Stimulated activated CD8-positive, alpha-beta memory T cell treated with anti-CD3 and anti-CD28 coated beads, Interleukin-2, amount 100 ng/mL, for 48 hours (primary cell): ENCODE results near the gene PLEKHA5.
"Not testable (repeated sequence)": the region's sequence is repeated elsewhere in the genome, so short reads cannot be mapped to it uniquely, and the experiment has no call there.

Source experiments
- DNase-seq, 2 donors: peaks; one replicate each; pipeline ENCODE4 v3.0.0-alpha.2; 2020; ENCODE audit warnings: low read depth in 2 of 2

PLEKHA5 gene

DNA sequence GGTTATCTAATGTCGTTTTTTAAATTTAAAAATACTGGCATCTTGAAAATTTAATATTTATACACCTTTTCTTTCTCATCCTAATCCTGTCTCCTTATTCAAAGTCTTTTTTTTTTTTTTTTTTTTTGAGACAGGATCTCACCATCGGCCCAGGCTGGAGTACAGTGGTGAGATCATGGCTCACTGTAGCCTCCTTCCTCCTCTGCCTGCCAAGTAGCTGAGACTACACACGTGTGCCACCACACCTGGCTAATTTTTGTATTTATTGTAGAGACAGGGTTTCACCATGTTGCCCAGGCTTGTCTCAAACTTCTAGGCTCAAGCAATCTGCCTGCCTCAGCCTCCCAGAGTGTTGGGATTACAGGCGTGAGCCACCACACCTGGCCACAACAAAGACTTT is 221.3 kb downstream of the PLEKHA5 start:
- not testable (repeated sequence) for DNase-seq

DNA sequence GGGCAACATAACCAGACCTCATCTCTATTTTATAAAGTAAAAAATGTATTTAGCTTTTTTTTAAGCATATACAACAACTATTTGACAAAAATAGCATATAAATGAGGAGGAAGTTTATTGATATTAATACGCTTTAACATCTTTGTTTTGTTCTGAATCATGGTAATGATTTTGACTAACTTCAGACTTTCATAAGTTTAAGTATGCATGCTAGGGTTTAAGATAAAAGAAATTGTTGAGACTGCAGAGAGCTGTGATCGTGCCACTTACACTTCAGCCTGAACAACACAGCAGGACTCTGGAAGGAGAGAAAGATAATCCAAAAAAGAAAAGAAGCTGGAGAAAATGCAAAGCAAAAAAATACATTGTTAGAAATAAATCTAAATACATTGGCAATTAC is 221.8 kb downstream of the PLEKHA5 start:
- no peak for DNase-seq

DNA sequence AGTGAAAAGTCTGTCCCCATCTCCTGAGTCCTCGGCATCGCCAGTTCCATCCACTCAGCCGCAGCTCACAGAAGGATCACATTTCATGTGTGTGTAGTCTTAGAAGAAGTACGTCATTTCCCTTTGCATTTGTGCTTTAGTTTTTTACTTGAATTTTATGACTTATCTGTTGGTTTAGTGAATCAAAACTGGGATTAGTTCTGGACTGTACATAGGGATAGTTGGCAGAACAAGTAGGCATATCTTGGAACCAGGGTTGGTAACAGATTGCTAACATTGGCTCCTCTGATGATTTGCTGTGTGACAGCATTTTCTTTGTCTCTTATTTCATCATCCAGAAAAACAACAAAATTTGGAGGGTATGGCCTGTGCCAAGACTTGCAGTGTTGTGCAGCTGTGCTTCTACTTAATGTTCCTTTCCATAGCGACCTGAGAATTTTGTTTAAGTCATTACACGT is 240.2 kb downstream of the PLEKHA5 start:
- DNase-seq: no peak

DNA sequence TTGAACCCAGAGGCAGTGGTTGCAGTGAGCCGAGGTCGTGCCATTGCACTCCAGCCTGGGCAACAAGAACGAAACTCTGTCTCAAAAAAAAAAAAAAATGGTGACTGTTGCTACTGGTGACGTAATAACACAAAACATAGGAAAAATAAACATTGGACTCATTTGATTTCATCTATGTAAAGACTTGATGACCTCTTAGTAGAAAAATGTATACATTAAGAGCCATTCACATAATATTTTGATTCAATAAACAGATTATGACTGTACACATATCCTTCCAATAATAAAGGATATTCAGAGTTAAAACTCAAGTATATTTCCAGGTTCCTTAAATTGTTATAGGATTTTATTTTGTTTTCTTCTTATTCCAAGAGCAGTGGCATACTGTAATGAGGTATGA is 244.1 kb downstream of the PLEKHA5 start:
- no peak for DNase-seq

DNA sequence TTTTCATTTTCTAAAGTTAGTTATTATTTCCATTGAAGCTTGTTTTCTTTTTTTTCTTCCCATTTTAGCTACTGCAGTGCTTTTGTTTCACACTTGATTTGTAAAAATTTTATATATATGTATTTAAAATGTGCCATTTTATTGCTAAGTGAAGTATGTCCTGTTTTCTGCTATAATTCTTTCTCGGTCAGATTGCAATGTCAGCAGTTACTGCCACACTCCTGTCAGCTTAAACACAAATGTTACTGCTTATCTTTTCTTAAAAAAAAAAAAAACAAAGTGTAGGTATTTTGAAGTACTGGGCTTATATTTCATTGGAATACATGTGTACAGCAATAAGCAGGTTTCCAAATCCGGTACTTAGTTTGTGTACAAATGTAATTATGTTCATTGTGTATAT is 246.4 kb downstream of the PLEKHA5 start:
- no peak for DNase-seq

DNA sequence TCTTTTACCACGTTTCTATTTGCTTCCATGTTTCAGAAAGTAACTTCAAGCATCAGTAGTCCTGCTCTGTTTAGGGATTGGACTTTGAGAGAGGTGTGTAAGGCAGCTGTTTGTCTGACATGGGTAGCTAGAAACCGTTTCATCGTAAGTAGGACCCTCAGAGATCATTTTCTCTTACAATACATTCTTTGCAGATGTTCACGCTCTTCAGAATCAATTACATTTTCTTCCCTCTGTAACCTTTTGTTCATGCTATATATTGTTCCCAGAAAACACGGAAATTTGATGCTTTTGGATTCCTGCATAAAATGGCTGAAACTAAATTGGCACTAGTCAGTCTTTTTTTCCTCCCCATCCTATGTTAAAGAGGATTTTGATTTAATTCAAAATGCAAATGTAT is 247.2 kb downstream of the PLEKHA5 start:
- DNase-seq: no peak

DNA sequence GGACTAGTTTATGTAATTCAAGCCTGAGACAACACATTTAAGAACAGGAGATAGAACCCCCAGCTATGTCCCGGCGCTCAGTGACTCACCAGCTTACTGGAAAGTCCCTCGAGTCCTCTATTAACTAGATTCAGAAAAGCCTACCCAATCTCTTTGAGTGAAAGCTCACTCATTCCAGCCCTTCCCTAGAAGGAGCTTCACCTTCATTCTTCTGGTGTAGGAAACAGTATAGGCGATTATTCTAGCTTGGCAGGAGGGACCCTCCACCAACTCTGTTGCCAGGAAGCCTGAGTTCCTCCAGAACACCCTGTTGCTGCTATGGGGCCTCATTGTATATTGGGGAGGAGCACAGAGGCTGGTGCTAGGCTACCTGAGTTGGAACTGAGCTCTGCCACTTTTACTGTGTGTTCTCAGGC is 252.6 kb downstream of the PLEKHA5 start:
- DNase-seq: peak in 1 of 2 donors; percentile 38

DNA sequence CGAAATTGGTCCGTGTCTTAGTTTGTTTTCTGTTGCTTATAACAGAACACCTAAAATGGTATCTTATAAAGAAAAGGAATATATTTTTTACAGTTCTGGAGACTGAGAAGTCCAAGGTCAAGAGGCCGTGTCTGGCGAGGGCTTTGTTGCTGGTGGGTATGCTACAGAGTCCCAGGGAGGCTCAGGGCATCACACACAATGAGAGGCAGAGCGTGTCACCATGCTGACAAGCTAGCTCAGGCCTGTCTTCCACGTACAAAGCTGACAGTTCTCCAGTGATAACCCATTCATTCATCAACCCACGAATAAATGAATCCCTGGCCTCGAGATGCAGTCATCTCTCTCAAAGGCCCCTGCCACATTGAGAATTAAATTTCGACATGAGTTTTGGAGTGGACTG is 253.0 kb downstream of the PLEKHA5 start:
- no peak for DNase-seq

DNA sequence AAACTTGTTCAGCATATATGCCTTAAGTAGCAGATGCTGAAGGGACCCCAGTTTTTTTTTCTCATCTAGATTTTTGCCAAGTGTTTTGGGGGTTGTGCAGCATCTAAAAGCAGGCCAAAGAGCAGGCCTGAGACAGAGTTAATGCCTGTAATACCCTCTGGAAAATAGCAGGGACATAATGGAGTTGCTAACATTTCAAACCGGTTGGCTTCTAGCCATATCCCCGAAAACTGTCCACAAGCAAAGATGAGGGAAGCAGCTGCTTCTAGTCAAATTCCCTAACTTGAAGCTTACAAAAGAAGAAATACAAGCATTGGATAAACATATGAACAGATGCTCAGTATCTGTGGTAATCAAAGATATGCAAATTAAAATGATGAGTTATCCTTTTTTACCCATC is 257.6 kb downstream of the PLEKHA5 start:
- no peak for DNase-seq

DNA sequence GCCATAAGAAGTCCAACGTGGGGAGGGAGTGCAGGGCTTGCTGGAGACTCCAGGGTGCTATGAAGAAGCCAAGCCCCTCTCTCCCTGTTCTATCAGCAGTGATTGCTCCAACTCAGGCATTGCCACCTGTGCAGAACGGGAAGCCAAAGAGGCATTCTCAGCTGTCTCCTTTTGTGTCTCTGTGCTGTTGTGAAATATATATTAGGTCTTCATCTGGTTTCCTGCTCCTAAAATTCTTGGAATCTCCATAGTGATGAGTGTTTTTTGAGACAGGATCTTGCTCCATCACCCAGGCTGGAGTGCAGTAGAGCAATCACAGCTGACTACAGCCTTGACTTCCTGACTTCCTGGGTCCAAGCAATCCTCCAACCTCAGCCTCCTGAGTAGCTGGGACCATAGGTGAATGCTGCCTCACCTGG is 258.6 kb downstream of the PLEKHA5 start:
- no peak for DNase-seq

DNA sequence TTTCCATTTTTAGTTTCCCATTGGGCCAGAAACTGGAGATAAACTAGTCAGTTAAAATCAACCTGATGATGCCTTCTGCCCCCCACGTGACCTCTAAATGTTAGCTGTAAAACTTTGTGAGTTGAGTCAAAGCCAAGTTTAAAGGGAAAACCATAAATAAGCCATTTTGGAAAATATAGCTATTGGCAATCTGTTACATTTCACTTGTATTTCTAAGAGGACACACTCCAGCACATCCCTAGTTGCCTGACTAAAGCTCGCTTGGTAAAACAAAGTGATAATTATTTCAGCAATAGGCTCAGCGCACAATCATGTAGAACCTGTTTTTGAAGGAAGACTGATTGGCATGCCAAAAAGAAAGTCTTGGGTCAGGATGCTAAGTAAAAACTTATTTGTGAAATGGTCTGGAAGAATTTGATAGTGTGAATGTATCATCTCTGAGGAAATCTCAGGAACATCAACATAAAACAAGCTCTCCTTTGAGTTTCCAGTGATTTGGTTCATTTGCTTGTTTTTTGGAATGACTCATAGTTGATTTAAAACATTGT is 260.6 kb downstream of the PLEKHA5 start:
- DNase-seq: no peak

DNA sequence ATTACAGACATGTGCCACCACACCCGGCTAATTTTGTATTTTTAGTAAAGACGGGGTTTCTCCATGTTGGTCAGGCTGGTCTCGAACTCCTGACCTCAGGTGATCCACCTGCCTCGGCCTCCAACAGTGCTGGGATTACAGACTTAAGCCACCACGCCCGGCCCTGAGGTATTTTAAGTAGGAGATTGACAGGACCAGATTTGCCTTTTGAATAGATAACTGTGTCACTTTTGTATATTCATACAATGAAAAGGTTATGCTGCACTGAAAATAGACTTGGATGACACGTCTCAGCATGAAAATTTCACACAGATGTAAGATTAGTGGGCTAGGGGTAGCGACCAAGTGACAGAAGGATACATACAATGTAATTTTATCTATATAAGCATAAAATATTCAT is 263.1 kb downstream of the PLEKHA5 start:
- not testable (repeated sequence) for DNase-seq

DNA sequence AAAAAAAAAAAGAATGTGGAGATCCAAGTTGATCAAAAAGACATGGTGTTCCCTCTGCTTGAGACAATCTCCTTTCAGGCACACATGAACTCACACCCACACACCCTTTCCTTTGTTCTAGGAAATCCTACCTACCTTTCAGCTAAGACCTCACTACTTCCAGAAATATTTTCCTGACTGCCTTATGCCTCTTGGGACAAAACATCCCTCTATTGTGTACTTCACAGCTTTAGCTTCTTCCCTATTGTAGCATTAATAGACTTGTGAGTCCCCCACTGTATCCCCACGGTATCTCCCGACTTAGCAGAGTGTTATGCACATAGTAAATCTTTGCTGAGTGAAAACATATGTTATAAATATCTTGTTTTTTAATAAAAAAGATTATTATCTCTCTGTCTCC is 264.9 kb downstream of the PLEKHA5 start:
- no peak for DNase-seq

DNA sequence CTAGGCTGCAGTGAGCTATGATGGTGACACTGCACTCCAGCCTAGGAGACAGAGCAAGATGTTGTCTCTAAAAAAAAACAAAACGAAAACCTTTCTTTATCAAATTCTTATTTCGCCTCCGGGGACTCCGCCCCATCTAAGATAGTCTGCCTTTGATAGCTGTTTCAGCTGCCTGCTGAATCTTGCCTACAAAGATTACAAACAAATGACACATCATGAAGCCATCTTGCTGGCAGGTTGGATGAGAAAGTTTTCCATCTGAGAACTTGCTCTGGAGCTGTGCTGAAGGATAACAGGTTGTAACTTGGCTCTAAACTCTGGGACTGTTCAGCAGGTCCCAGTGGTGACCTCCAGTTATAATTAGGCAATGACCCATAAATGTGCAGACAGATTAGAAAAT is 268.0 kb downstream of the PLEKHA5 start:
- DNase-seq: no peak

DNA sequence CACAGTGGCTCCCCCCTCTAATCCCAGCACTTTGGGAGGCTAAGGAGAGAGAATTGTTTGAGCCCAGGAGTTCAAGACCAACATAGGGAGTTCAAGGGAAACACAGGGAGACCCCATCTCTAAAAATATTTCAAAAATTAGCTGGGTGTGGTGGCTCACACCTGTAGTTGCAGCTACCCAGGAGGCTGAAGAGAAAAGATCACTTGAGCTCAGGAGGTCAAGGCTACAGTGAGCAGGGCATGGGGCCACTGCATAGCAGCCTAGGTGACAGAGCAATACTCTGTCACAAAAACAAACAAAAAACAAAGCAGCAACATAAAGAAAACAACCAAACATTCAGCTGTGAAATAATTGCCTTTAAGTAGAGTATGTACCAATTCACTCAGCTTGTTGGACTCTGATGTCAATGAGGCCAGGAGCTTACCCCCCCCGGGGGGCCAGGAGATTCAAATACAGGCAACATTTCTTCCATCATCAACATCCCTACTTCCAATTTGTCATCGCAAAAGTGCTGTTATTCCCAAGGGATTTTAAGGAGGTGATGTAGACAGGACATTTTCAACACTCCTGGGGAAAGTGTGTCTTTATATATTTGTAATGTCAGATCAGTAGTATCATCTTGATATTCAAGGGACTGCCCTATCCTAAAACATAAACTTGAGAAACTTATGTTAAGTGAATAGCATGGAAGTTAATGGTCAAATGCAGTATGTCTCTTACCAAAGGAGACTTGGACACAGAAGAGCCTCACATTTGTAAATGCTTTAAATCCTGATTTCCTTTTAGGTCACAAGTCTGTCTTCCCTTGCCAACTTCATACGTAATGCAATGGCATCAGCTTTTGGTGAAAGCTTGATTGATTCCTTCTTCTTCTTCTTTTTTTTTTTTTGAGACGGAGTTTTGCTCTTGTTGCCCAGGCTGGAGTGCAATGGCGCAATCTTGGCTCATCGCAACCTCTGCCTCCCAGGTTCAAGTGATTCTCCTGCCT is 269.1 kb downstream of the PLEKHA5 start:
- no peak for DNase-seq

DNA sequence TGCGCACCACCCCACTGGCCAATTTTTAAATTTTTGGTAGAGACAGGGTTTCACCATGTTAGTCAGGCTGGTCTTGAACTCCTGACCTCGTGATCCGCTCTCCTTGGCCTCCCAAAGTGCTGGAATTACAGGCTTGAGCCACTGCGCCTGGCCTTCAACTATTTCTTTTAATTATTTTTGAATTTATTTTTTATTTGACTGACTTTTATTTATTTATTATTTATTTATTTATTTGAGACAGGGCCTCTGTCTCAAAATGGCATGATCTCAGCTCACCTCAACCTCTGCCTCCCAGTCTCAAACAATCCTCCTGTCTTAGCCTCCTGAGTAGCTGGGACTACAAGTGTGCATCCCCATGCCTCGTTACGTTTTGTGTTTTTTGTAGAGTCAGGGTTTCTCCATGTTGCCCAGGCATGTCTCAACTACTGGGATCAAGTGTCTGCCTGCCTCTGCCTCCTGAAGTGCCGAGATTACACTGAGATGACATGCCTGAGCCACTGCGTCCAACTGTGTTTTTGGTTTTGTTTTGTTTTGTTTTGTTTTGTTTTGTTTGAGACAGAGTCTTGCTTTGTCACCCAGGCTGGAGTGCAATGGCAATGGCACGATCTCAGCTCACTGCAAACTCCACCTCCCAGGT is 271.2 kb downstream of the PLEKHA5 start:
- DNase-seq: not testable (repeated sequence)

DNA sequence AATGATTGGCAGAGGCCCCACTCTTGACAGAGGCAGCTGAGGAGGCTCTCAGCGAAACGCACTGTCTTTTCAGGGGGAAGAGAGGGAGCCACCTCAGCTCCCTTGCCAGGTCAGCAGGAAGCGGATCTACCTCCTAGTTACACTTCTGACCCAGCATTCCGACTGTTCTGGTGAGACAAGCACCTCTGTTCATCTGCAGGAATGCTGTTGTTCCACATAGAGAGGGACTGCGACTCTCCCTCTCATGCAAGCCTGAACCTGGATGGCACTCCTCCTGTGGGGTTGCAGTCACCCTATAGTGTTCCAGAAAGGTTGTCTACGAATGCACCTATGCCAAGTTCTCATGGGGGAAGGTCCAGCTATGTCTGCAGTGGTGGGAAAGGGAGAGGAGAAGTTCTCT is 272.7 kb downstream of the PLEKHA5 start:
- DNase-seq: no peak

DNA sequence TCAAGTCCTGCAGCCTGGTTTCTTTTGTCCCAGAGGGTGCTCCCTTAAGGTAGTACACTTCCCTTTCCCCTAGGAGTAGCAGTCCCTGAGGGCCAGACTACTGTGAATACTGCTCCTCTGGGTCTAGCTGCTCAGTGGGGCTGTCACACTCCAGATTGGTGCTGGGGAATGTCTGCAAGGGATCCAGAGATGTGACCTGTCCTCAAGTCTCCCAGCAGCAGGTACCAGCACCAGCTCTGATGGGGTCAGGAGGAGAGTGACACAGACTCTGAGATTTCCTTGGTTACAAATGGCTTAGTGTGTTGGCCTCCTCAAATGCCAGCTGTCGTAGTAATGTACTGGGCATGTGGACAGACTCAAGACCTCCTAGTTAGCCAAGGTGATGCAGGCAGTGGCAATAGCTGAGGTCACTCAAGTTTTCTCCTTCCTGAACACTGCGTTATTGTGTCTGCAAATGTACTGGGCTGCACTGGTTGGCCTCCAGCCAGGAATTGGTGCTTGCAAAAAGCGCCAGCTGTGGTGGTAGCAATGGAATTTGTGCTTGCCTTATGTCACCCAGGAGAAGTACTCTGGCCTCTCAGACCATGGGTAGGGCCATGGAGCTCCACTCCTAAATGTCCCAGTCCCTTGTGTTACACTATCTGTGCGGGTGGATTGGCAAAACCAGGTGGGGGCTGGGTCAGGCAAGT is 273.4 kb downstream of the PLEKHA5 start:
- no peak for DNase-seq

DNA sequence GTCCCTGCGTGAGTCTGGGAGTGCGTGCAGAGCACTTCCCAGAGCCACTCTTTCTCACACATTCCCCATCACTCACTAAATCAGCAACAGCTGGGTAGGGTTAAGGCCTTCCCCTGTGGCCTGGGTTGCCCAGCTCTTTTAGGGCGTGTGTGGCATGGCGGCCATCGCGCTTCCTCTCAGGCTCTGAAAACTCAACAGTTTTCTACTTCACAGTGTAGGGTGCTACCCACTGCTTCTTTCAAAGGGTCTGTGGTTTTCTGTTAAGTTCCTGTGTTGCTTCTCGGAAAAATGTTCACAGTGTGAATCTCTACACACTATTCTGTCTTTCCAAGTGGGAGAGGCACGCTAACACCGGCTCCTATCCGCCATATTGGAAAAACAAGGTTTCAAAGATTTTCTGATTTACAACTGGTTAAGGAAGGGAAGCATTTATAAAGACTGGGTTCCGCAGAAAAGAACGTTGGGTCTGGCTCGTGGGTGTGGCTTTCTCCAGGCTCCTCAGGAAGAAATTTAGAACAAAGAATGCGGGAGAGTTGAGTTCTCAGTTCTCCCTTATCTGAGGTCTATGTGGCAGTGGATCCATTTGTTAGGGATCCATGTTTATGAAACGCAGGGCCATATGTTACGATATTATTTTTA is 274.8 kb downstream of the PLEKHA5 start:
- no peak for DNase-seq

DNA sequence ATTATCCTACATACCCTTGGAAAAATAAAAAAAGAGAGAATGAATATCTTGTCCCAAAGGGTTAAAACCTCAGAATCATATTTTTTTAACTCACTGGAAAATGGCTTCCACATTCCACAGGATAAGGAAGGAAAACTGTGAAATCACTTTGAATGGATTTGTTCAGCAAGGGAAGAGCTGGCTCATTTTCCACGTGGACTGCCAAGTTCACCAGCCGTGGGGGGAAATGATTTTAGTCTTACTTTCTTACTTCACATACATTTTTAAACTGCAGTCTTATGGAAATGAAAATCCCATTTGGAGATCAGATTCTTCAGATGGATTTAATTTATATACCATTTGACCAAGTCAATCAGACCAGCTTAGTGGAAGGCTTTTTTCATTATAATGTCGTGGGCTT is 279.8 kb downstream of the PLEKHA5 start:
- no peak for DNase-seq

DNA sequence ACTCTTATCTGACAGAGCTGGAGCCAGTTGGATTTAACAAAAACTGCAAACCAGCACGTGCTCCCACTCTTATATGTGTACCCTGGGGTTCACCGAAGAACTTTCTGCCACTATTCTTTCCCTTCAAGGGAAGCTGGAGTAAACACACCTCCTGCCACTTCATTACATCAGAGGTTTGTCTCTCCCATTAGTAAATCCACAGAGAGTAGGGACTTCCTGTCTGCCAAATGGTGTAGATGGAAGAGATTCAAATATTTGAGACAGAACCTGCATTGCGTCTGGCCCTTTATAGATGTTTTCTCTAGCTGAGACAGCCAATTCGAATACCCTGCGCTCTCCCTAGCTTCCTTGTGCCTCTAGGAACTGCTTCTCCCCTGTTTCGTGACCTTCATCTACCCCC is 280.7 kb downstream of the PLEKHA5 start:
- no peak for DNase-seq
